ENCODE measurements around the gene CAPS.
"Not testable (repeated sequence)": the region's sequence is repeated elsewhere in the genome, so short reads cannot be mapped to it uniquely, and the experiment has no call there.

Gene CAPS

DNA sequence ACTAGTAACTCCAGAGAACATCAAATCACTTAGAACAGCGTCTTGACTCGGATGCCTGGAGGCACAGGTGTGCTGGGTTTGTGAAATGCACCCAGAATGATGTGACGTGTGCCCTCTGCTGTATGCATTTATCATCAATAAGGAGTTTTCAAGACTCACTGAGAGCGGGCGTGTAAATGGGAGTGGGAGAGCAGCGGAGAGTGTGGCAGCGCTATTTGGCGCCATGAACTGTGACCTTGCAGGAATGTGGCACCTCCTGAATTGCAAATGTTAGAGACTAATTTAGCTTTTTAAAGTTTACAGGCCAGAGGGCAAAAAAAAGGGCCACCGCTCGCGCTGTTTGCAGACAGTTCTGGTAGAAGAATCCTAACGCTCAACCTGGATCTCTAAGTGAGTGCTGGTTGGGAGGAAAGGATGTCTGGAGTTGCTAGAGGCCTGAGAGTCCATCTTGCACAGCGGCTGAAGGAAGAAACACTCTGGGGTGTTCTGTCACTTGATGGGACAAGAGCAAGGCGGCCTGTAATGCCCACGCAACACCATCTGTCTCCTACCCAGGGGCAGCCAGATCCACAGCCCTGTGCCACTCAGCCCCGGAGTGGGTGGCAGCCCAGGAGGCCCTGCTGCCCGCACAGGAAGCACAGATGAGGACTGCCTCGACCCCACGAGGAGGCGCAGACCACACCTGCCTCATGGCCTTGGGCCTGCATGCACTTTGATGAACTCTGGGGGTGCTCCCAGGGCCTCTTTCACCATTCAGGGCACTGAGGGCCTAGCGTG, 44.2 kb downstream of the CAPS start:
- no peak overlapping the region for H3K27ac ChIP-seq (ENCODE audit: low read depth, low read length, severe bottlenecking)
- H3K4me3 ChIP-seq (ENCODE audit: extremely low read depth, insufficient read depth, low read length, poor library complexity, severe bottlenecking): no peak overlapping the region
- peaks cover 15% of the 10 kb centered on the region for H3K36me3 ChIP-seq (ENCODE audit: control insufficient read depth, insufficient read depth, low read length)
- 73 to 83% methylated on average over 14 to 21 of the region's 21 CpGs for WGBS, 2 experiments (ENCODE audit: insufficient coverage in 2 of 2)
- H3K9me3 ChIP-seq (ENCODE audit: control insufficient read depth, low read length): no peaks in the 10 kb centered on the region
- H3K4me1 ChIP-seq (ENCODE audit: control insufficient read depth, insufficient read depth, low read length, poor library complexity, severe bottlenecking): peaks cover 24% of the 10 kb centered on the region

DNA sequence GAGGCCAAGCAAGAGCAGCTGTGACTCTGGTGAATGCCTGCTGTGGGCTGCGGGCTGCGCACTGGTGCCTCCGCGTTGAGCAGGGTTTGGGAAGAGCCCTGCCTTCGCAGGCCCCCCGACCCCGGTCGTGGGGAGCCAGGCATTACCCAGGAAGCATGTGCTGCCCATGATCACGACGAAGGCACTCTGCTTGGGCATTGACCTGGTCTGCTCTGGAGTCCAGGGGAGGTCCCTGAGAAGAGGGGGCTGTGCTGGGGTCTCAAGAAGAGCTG, 44.7 kb downstream of the CAPS start:
- WGBS, 2 experiments (ENCODE audit: insufficient coverage in 2 of 2): 94 to 97% methylated on average over 6 to 10 of the region's 10 CpGs
- H3K36me3 ChIP-seq (ENCODE audit: control insufficient read depth, insufficient read depth, low read length): peaks cover 17% of the 10 kb centered on the region

DNA sequence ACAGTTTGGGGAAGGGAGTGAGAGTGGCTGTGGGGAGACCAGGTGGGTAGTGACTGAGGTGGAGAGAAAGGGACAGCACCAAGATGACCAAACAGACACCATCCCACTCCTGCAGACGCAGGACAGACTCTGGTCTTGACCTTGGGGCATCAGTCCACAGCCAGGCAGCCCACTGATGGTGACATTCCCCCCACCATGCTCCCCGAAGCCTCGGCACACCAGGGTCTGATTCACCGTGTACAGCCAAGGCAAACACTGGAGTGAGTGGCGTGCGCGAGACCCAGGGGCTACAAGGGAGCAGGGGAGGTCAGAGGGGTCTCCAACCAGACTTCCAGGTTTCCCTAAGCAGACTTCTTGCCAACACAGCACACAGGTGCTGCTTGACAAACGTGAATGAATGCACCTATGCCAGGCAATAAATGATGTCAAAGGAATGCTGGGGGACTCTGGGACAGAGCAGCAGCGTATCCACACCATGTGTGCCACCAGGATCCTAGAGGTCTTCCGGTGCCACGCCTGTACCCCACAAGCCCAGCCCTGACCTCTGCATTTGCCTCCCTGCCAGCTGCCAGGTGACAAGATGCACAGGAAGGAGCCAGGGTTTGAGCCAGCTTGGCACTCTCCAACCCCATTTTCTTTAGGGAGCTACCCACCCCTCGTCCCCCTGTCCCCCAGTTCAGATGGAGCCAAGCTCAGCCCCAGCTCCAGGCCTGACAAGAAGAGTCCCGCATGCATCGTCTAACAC, 45.4 kb downstream of the CAPS start:
- Histone ChIP-seq H3K4me1 (ENCODE audit: control insufficient read depth, insufficient read depth, low read length, poor library complexity, severe bottlenecking) (peaks cover 24% of the 10 kb centered on the region), H3K4me3 (ENCODE audit: extremely low read depth, insufficient read depth, low read length, poor library complexity, severe bottlenecking) (no peak overlapping the region), H3K36me3 (ENCODE audit: control insufficient read depth, insufficient read depth, low read length) (peaks cover 23% of the 10 kb centered on the region), H3K27ac (ENCODE audit: low read depth, low read length, severe bottlenecking) (no peak overlapping the region), H3K9me3 (ENCODE audit: control insufficient read depth, low read length) (no peaks in the 10 kb centered on the region)
- 96 to 99% methylated on average over 13 of the region's 14 CpGs for WGBS, 2 experiments (ENCODE audit: insufficient coverage in 2 of 2)

More for the DNA sequence above, 44.7 kb downstream of the CAPS start:
- H3K9me3 ChIP-seq (ENCODE audit: control insufficient read depth, low read length): no peaks in the 10 kb centered on the region
- peaks cover 24% of the 10 kb centered on the region for H3K4me1 ChIP-seq (ENCODE audit: control insufficient read depth, insufficient read depth, low read length, poor library complexity, severe bottlenecking)
- H3K27ac ChIP-seq (ENCODE audit: low read depth, low read length, severe bottlenecking): no peak overlapping the region
- no peak overlapping the region for H3K4me3 ChIP-seq (ENCODE audit: extremely low read depth, insufficient read depth, low read length, poor library complexity, severe bottlenecking)

DNA sequence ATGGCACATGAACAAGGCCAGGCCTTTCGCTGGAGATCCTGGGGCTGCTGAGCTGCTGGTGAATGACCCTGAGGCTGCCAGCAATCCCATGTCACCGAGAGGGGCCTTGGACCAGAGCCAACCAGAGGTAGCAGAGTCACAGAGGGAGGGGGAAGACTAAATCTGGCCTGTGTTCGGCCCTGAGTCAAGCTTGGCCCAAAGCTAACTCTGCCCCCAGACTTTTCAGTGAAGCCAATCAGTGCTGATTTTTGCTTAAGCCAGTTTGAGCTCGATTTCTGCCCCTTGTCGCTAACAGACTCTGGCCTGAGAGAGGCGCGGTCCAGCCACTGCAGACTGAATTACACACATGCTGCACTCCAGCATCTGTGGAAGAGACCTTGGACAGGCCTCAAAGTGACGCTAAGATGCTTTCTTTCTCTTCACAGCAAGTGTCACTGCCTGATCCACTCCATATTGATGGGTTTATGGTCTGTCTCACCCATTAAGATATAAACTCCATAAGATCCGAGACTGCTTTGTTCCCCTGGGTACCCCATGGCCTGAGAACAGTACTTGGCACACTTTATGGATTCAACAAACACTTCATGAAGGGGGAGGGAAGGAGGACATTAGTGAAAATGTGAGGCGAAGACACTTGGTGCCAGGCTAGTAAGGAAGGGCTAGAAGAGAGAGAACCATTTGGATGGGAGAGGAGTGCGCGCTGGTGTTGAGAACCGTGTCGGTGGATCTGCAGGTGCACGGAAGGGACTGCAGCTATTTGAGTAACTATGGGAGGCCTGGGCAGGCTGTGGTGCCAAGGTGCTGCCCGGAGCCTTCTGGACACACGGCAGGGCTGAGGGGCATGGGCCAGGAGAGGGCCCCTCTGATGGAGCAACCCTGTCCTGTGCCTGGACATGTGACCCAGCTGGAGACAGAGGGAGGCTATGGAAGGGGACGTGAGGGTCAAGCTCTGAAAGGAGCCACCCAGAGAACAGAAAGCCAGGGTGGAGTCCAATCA, 46.2 kb downstream of the CAPS start:
- Histone ChIP-seq H3K27ac (ENCODE audit: low read depth, low read length, severe bottlenecking) (no peak overlapping the region), H3K36me3 (ENCODE audit: control insufficient read depth, insufficient read depth, low read length) (peaks cover 26% of the 10 kb centered on the region), H3K4me3 (ENCODE audit: extremely low read depth, insufficient read depth, low read length, poor library complexity, severe bottlenecking) (no peak overlapping the region), H3K4me1 (ENCODE audit: control insufficient read depth, insufficient read depth, low read length, poor library complexity, severe bottlenecking) (peaks cover 21% of the 10 kb centered on the region), H3K9me3 (ENCODE audit: control insufficient read depth, low read length) (no peaks in the 10 kb centered on the region)
- WGBS, 2 experiments (ENCODE audit: insufficient coverage in 2 of 2): 91 to 94% methylated on average over 14 to 17 of the region's 18 CpGs

DNA sequence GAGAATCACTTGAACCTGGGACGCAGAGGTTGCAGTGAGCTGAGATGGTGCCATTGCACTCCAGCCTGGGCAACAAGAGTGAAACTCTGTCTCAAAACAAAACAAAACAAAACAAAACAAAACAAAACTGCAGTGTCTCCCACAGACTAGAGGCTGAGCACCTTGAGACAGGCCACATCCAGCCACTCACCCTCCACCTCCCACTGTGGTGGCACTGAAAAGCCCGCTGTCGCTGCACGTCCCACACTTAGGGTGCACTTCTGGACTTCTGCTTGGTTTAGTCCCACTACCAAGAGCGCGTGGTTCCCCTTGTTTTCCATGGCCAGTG, 47.6 kb downstream of the CAPS start:
- H3K36me3 ChIP-seq (ENCODE audit: control insufficient read depth, insufficient read depth, low read length): peaks cover 28% of the 10 kb centered on the region
- not testable (repeated sequence) for H3K4me3 ChIP-seq (ENCODE audit: extremely low read depth, insufficient read depth, low read length, poor library complexity, severe bottlenecking); H3K9me3 ChIP-seq (ENCODE audit: control insufficient read depth, low read length)
- peak overlapping the region; percentile 65 for H3K27ac ChIP-seq (ENCODE audit: low read depth, low read length, severe bottlenecking)
- H3K4me1 ChIP-seq (ENCODE audit: control insufficient read depth, insufficient read depth, low read length, poor library complexity, severe bottlenecking): peaks cover 25% of the 10 kb centered on the region
- WGBS, 2 experiments (ENCODE audit: insufficient coverage in 2 of 2): 76 to 94% methylated on average over 3 to 5 of the region's 6 CpGs

DNA sequence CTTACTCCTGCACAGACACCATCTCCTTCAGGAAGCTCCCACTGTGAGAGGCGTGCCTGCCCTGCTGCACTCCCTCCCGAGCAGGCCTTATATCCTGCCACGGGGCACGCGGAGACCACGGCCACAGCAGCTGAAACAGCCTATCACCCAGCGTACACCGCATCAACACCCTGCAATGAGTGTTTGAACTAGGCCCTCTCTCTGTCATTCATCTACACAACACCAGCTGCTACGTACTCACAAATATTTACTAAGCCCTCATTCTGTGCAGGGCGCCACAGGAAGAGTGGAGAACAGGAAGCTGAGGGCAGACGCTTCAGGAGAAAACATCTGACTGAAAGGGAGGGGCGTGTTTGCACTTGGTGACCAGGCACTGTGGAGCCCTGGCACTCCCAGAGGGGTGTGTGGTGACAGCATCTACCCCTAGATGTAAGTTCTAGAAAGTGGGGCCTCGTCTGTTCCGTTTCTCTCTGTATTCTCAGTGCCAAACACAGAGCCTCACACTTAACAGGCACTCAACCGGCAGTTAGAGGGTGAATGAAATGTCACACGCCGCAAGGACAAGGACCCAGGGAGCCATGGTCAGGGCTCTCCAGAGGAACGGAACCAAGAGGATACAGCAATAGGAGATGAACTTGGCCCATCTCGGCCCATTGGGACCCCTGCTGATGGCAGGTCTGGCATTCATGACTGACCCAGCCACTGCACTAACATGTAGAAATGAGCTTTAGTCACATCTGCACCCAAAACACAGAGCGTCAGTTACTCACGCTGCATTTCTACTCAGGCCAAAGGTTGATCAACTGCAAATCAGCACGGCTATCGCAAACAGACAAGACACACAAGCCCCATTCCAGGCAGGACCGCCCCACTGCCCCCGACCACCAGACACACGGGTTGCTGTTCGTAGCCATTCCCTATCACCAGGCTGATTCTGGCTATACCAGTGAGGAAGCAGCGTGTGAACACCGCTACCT, 48.2 kb downstream of the CAPS start:
- Histone ChIP-seq H3K9me3 (ENCODE audit: control insufficient read depth, low read length) (no peaks in the 10 kb centered on the region), H3K4me3 (ENCODE audit: extremely low read depth, insufficient read depth, low read length, poor library complexity, severe bottlenecking) (no peak overlapping the region), H3K4me1 (ENCODE audit: control insufficient read depth, insufficient read depth, low read length, poor library complexity, severe bottlenecking) (peaks cover 27% of the 10 kb centered on the region), H3K27ac (ENCODE audit: low read depth, low read length, severe bottlenecking) (peak overlapping the region; percentile 65), H3K36me3 (ENCODE audit: control insufficient read depth, insufficient read depth, low read length) (peaks cover 35% of the 10 kb centered on the region)
- 72 to 83% methylated on average over 21 to 24 of the region's 29 CpGs for WGBS, 2 experiments (ENCODE audit: insufficient coverage in 2 of 2)

DNA sequence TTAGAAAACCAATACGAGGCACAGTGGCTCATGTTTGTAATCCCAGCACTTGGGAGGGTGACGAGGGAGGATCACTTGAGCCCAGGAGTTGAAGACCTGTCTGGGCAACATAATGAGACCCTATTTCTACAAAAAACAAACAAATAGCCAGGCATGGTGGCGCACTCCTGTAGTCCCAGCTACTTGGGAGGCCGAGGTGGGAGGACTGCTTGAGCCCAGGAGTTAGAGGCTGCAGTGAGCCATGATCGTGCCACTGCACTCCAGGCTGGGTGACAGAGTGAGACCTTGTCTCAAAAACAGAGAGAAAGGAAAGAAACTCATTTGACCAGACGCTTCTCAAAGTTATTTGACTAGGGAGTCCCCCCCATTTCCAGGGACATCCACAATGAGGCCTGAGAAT, 49.2 kb downstream of the CAPS start:
- WGBS, 2 experiments (ENCODE audit: insufficient coverage in 2 of 2): 86 to 100% methylated on average over 6 of the region's 6 CpGs

DNA sequence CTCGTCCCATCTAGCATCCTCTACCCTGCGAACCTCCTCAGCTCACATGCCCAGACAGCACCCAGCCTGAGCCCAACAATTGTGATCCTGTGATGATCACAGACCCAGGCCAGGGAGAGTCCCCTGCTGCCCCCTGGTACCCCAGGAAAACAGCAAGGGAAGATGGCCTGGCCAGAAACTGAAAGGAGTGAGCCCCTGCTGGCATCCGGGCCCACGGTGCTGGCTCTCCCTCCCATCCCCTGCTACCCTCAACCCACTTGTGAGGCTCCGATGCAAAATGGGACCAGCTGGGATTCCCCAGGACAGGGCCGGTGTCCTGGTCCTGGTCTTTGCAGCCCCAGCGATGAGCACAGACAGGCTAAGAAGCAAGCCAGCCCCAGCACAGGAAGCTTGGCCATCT, 49.8 kb downstream of the CAPS start:
- WGBS, 2 experiments (ENCODE audit: insufficient coverage in 2 of 2): 91 to 100% methylated on average over 6 of the region's 7 CpGs
- Histone ChIP-seq H3K9me3 (ENCODE audit: control insufficient read depth, low read length) (no peaks in the 10 kb centered on the region), H3K4me3 (ENCODE audit: extremely low read depth, insufficient read depth, low read length, poor library complexity, severe bottlenecking) (no peak overlapping the region), H3K4me1 (ENCODE audit: control insufficient read depth, insufficient read depth, low read length, poor library complexity, severe bottlenecking) (peaks cover 37% of the 10 kb centered on the region), H3K27ac (ENCODE audit: low read depth, low read length, severe bottlenecking) (no peak overlapping the region), H3K36me3 (ENCODE audit: control insufficient read depth, insufficient read depth, low read length) (peaks cover 41% of the 10 kb centered on the region)

More for the DNA sequence above, 49.2 kb downstream of the CAPS start:
- H3K4me3 ChIP-seq (ENCODE audit: extremely low read depth, insufficient read depth, low read length, poor library complexity, severe bottlenecking); H3K9me3 ChIP-seq (ENCODE audit: control insufficient read depth, low read length): not testable (repeated sequence)
- Histone ChIP-seq H3K27ac (ENCODE audit: low read depth, low read length, severe bottlenecking) (peak overlapping the region; percentile 65), H3K36me3 (ENCODE audit: control insufficient read depth, insufficient read depth, low read length) (peaks cover 41% of the 10 kb centered on the region), H3K4me1 (ENCODE audit: control insufficient read depth, insufficient read depth, low read length, poor library complexity, severe bottlenecking) (peaks cover 32% of the 10 kb centered on the region)

DNA sequence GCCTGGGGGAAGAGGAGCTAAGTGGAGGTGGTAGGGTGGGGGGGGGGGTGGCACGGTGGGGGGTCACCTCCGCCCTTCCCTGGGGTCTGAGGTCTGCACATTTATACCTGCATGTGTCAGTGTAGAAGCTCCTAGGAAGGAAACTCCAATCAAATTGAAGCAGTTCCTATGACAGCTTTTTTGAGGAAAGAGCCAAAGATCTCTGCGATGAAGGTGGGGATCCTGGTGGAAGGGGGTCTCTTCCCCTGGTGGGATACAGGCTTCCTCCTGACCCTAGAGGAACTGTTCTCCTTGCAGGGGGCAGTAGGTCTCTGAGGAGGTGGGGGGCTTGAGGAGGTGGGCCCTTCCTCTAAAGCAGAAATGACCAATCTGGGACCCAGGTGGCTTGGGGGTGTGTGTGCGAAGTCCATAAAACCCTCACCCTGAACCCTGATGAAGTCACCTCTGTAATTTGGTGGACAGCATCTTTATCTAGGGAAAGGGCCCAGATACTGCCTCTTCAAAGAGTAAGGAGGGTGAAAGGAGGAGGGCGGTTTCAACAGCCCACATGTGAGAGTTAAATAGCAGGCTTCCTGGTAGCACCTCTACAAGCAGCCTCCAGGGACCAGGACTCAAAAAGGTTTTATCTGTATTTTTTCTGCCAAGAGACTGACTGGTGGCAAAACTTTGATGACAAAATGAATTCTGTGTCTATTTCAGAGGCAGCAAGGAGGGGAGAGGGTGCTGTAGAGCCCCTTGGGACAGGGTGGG, 50.9 kb downstream of the CAPS start:
- Histone ChIP-seq H3K4me1 (ENCODE audit: control insufficient read depth, insufficient read depth, low read length, poor library complexity, severe bottlenecking) (peaks cover 37% of the 10 kb centered on the region), H3K9me3 (ENCODE audit: control insufficient read depth, low read length) (no peaks in the 10 kb centered on the region), H3K27ac (ENCODE audit: low read depth, low read length, severe bottlenecking) (no peak overlapping the region), H3K4me3 (ENCODE audit: extremely low read depth, insufficient read depth, low read length, poor library complexity, severe bottlenecking) (no peak overlapping the region), H3K36me3 (ENCODE audit: control insufficient read depth, insufficient read depth, low read length) (peaks cover 41% of the 10 kb centered on the region)
- 100% methylated on average over 2 of the region's 5 CpGs for WGBS, 2 experiments (ENCODE audit: insufficient coverage in 2 of 2)

All from mesodermal cell (in vitro differentiated cells).